SK-N-MC (cell line): ENCODE data around the gene PITPNC1.

Experiments used
- EZH2 ChIP-seq: fragments of 200-600 bp; sonication (generic); IDR thresholded peaks from one replicate; pipeline ENCODE4 v1.6.1; 2017; ENCODE audit warnings: antibody characterized with exemption
- POLR2AphosphoS5 ChIP-seq: IDR thresholded peaks from 2 replicates; pipeline ENCODE4 v1.6.1; 2012; ENCODE audit warnings: mild to moderate bottlenecking, low read depth, low read length, borderline replicate concordance

DNA sequence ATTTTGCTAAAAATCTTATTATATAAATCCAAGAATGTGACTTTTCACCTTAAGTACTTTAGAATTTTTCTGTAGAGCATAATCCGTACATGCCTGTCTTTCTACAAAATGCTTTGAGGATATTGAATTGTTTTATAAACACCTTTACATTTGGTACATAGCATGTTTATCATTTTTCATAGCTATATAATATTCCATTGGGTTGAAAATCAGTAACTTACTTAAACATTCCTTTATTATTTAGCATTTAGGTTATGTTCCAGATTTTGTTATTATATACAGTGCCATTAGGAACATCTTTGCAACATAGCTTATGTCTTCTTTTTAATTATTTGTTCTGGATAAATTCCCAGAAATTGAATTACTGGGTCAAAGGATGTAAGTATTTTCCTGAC lies 323.6 kb downstream of the PITPNC1 start:
- TF ChIP-seq EZH2 (no peak), POLR2AphosphoS5 (no peak)
